GM21737 (cell line): ENCODE data around the gene HP.
"Not testable (repeated sequence)": the region's sequence is repeated elsewhere in the genome, so short reads cannot be mapped to it uniquely, and the experiment has no call there.

ENCODE experiments used
- ATAC-seq: cut with Tn5 transposase; IDR thresholded peaks from one replicate; pipeline ENCODE4 v1.9.1; 2021; ENCODE audit warnings: mild to moderate bottlenecking, moderate library complexity; ENCODE audit not compliant: unreplicated experiment

HP gene

DNA sequence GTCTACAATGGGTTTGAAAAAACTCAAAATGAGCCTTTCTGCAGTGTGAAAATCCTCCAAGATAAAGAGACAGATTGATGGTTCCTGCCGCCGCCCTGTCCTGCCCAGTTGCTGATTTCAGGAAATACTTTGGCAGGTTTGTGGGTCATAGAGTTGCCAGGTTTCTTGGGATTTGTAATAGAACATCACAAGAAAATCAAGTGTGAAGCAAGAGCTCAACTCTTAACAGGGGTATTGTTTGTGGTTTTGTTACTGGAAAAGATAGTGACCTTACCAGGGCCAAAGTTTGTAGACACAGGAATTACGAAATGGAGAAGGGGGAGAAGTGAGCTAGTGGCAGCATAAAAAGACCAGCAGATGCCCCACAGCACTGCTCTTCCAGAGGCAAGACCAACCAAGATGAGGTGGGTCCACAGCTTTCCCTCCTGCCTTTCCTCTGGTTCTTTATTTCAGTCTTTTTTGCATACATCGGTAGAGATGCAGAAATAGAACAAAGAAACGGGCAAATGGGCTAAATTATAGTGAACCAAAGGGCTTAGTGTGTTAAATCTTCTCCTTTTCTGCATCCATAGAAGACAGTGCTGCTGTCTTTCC is at the start of gene HP:
Gene HP (plus strand): TSS at position 252 of the 594 bp plus-strand sequence. CDS start 148 bp downstream, at position 400.
- ATAC-seq = not testable (repeated sequence)

DNA sequence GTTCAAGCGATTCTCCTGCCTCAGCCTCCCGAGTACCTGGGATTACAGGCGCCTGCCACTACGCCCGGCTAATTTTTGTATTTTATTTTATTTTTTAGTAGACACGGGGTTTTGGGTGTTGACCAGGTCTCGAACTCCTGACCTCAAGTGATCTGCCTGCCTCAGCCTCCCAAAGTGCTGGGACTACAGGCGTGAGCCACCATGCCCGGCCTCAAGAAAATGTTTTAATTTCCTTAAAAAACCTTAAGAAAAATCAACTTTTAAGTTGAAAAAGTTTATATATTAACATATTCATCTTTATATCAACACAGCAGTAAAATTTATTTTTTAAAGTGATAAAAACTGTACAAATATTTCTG is 46.3 kb upstream of the HP start:
- not testable (repeated sequence) for ATAC-seq

DNA sequence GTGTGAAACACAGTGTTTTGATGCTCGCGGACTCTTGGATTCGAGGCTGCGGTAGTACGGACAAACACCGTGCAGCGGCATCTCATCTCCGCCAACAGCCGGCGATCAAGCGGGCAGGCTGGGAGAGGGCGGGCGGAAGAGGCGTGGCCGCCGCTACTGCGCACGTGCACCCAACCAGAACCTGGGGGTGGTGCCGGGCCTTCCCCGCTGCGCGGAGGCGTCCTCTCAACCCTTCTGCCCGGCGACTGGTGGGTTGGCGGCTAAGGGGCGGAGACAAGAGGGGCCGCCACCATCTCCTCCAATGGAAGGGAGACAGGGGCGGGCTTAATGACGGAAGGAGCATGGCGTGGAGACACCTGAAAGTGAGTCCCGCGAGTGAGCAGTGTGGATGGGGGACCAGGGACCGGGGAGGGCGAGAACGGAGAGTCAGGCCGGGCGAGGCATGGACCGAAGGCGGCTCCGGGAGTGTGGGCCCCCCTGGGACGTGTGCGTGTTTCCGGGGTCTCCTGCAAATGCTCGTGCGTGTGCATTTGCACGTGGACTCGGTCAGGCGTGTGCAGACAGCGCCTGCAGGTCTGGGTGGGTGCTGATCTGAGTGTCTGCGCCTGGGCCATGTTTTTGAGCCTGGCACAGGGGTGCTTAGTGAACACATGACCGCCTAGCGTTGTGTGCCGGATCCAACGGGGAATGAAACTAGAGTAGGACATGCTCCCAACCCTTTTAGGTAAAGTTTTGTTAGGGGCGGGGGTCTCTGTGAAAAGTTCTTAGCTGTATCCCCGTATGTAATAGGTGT is 45.7 kb upstream of the HP start, which contains the start of gene DHODH:
Gene DHODH (plus strand): TSS at position 321 of the 793 bp plus-strand sequence. CDS start 21 bp downstream, at position 342.
- peak; percentile 99 for ATAC-seq

- no peak for ATAC-seq
Observed at GRCh38 chr16:72009779-72010178, 44.5 kb upstream of the HP start.

- no peak for ATAC-seq
Observed at GRCh38 chr16:72012607-72013006, 41.7 kb upstream of the HP start.

DNA sequence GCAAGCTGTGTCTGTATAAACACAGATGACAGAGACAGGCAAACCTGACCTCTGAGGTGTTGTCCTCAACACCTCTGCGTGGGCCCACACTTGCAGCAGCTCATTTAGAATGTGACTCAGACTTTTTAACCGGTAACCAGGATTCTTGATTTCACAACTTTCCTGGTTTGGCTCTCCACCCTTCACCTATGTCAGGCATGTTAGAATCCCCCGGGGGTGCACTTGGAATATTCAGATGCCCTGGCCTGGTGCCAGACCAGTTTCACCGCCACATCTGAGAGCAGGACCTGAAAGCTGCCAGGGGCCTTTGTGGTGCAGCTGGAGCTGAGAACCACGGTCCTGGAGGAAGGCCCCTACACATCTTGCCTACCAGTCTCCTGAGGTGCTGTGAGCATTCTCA is 40.9 kb upstream of the HP start:
- no peak for ATAC-seq

DNA sequence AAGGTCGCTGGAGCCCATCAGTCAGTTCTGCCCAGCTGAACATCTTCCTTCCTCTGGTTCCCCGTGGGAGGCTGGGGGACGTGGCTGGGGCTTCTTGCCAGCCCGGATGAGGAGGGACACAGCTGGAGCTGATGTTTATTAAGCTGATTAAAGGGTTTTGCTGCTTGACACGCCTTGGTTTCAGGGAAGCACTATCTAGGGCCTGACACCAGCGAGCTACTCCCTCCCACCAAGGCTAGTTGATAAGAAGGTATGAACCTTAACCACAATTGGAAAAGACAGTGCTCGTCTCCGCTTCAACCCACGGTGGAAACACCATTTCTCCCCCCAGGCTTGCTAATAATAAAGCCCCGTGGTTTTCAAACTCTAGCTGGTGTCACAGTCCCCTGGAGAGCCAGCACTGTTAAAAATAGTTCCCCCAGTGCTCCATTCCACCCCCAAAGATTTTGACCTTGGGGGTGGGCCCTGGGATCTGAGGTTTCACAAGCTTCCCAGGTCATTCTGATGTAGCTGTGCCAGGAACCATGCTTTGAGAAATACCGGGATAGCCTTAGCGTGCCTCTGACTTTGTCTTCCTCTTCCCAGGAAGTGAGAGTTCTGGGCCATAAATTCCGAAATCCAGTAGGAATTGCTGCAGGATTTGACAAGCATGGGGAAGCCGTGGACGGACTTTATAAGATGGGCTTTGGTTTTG is 40.3 kb upstream of the HP start:
- ATAC-seq = no peak

- ATAC-seq = no peak
Observed at GRCh38 chr16:72014675-72015074, 39.6 kb upstream of the HP start.

DNA sequence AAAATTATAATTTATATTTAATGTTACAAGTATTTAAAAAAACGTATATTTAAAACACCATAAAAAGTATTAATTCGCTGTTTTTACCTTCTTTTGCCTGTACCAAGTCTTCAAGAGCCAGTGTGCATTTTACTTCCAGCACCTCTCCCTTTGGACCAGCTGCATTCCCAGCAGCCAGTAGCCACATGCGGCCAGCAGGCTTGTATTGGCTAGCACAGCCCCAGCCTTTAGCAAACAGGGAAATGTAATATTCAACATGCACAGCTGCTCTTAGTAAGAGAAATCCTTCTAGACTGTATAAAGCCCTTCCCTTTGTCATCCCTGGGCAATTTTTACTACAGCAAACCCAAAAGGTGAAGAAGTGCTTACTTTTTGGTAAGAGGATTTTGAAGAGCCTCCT is 39.2 kb upstream of the HP start:
- ATAC-seq = no peak

DNA sequence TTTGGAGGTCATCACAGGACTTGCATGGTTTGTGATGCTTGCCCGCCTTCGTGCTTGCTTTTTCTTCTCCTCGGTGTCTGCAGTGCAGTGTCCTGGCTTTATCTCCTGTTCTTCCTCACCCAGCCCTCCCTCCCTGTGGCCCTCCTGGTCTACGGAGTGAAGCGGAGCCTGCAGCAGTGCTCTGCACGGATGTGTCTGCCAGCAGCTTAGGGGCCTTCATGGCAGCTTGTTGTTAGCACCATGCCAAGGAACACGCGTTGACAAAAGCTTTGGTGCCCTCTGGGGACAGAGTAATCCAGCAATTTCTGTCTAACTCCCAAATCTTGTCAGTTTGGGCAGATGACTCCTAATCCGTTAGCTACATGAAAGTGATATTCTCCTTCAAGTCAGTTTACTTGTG is 35.8 kb upstream of the HP start:
- ATAC-seq = no peak

DNA sequence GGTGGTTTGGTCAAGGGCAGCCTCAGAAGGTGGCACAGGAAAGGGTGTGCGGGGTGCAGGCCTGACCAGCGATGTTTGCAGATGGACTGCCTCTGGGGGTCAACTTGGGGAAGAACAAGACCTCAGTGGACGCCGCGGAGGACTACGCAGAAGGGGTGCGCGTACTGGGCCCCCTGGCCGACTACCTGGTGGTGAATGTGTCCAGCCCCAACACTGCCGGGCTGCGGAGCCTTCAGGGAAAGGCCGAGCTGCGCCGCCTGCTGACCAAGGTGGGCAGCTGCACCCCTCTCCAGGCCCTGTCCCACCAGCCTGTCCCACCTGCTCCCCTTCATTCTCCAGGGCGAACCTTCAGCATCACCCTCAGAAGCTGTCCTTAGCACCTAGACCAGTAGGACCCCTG is 33.3 kb upstream of the HP start:
- ATAC-seq = no peak

- no peak for ATAC-seq
Observed at GRCh38 chr16:72022127-72022526, 32.2 kb upstream of the HP start.

DNA sequence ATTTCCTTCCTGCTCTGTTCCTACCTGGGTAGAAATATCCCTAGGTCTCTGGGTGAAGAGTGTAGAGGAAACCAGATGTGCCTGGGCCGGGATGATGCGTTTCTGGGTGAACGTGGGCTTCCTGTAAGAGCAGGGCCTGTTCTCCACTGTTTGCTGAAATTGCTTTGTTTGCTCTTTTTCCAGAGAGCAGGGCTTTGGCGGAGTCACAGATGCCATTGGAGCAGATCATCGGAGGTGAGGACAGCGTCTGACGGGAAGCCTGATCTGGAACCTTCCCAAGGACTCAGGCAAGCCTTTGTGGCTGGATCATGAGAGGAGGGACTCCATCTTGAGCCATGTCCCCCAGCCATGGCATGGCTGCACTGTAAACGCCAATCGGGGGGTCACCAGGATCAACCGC is 30.3 kb upstream of the HP start:
- ATAC-seq = no peak

GRCh38 chr16:72024862-72025382 is 29.4 kb upstream of the HP start:
- no peak for ATAC-seq

DNA sequence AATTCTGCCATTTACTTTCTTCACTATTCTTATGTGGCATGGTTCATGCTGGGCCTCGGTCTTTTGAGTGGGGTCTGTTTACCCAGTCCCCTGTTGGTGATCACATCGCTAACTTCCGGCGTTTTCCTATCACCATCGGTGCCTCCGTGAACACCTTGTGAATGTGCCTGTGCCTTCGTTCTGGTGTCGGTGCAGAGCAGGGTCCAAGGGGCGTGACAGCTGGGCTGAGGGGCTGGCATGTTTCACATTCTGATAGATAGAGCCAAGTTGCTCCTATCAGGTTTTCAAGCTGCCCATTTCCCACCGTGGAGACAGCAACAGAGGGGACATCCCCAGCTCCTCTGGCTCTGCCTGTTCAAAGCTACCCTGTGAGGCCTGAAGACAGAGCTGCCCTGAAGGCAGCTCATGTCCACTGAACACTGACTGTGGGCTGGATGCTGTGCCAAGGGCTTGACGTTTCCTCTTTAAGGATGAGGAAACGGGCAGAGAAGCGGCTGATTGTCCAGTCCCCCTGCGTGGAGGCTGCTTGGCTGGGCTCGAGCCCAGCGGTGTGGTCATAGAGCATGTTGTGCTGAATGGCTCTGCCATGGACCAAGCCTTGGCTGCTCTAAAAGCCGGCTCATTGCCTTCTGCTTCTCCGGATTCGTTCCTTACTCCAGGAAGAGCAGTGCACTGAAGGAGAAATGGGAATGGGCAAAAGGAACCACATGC is 28.7 kb upstream of the HP start:
- no peak for ATAC-seq

DNA sequence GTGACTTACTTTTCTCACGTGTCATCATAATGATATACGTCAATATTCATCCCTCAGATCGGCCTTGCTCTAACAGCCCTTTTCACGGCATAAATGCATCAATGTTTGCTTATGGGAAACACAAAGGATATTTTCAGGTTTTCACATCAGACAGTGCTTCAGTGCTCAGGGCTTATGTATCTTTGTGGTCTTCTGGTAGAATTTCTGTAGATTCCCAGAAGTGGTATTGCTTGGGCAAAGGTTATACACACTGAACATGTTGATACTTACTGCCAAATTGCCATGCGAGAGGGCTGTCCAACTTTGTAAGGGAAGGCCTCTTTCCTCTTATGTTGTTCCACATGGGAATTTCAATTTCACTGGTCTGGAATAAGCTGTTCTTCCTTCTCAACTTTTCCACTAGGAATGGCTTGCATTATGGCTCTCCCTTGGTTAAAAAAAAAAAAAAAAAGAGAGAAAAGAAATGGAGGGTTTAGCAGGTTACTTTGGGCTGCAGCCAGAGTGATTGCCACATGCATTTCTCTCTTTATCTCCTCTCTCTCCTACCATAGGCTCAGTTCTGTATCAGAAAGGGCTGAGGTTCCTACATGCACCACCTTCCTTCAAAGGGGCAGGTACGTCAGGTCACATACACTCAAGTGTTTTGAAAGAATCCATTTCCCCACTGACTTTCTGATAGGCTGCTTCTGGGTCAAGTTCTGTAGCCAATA is 26.5 kb upstream of the HP start:
- ATAC-seq = no peak

- no peak for ATAC-seq
Observed at GRCh38 chr16:72029567-72030271, 24.6 kb upstream of the HP start.

DNA sequence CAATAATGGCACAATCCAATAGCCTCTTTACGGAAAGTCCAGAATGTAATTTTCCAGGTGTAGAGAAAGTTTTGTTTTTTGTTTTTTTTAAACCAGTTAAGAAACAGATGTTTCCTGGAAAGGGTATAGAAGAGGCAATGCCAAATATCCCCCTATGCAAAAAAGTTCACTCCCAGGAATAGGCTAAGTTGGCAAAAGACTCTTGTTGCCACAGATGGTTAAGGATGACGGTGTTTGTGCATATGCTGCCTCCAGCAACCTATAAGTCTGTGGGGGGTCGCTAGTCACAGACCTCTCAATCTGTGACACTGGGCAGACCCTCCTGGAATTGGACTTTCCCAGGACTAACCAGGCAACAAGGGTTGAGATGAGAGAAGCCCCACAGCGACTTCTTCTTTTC is 20.9 kb upstream of the HP start:
- ATAC-seq = no peak

DNA sequence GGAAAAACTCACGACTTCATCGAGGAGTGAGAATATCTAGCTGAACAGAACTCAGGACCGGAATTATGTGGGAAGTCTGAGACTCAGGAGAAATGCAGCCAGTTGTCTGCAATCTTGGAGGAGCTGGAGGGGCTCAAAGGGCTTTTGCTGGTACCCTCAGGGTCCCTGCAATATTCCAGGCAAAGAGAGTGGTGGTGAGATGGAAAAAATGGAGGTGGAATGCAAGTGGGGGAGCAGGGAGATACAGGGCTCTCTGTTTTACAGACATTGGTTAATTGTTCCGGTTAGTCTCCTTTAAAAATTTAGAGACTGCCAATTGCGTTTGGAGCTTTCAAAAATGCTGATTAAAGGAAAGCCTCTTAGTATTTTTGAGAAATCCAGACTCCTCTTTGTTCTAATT is 18.2 kb upstream of the HP start:
- ATAC-seq = no peak

DNA sequence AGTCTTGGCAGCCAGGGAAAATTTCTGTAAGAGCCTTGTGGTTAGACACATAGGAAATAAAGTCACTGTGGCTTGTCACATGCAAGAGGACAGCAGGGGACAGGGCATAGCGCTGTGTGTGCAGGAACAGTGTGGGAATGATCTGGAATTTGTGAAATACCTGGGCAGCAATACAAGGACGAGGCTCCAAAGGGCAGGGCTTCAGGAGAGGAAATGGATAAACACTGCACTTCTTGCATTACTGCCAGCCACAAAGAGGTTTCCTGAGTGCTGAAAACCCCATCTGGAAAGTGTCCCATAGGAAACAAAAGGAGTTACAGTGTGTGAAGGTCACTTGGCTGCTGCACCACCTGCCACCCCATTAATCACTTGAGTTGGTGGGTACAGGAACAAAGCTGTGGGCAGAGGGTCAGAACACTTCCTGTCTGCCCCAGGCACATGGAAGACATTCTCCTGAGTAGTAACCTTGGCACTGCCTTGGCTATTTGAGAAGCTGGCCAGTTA is 12.1 kb upstream of the HP start:
- no peak for ATAC-seq
